RWPE2 (cell line): ENCODE results near the gene CHCHD4.

Experiments used
- ATAC-seq: fragments of 200-7000 bp; cut with Tn5 transposase; 3 replicates; pipeline ENCODE4 v1.9.1; 2021; ENCODE audit warnings: low read depth
- DNase-seq: peaks from one replicate; pipeline ENCODE4 v3.0.0-alpha.2; 2020; ENCODE audit warnings: low spot score
- H3K27ac ChIP-seq: fragments of 450-650 bp; 2 replicates; pipeline ENCODE4 v1.5.1; 2017; ENCODE audit warnings: mild to moderate bottlenecking; ENCODE audit not compliant: poor library complexity, severe bottlenecking
- H3K27me3 ChIP-seq: fragments of 250-450 bp; sonication (Bioruptor Pico); 2 replicates; pipeline ENCODE4 v1.5.1; 2021; ENCODE audit warnings: mild to moderate bottlenecking, moderate library complexity; ENCODE audit not compliant: insufficient read depth, poor library complexity, severe bottlenecking
- H3K36me3 ChIP-seq: fragments of 250-450 bp; sonication (Bioruptor Pico); 2 replicates; pipeline ENCODE4 v1.5.1; 2020; ENCODE audit warnings: low read depth, mild to moderate bottlenecking, moderate library complexity
- H3K4me1 ChIP-seq: fragments of 250-450 bp; sonication (Bioruptor Pico); 2 replicates; pipeline ENCODE4 v1.5.1; 2021; ENCODE audit warnings: mild to moderate bottlenecking, moderate library complexity; ENCODE audit not compliant: insufficient read depth, poor library complexity, severe bottlenecking
- H3K4me3 ChIP-seq: fragments of 250-450 bp; sonication (Bioruptor Pico); 2 replicates; pipeline ENCODE4 v1.5.1; 2021; ENCODE audit warnings: mild to moderate bottlenecking, moderate library complexity; ENCODE audit not compliant: severe bottlenecking
- H3K9me3 ChIP-seq: fragments of 250-450 bp; sonication (Bioruptor Pico); 2 replicates; pipeline ENCODE4 v1.5.1; 2021; ENCODE audit warnings: mild to moderate bottlenecking, moderate library complexity; ENCODE audit not compliant: severe bottlenecking
- TF ChIP-seq, protein P1 (sequence below): fragments of 450-650 bp; IDR thresholded peaks from one replicate; pipeline ENCODE4 v1.5.1; 2017; ENCODE audit warnings: mild to moderate bottlenecking, moderate library complexity; ENCODE audit not compliant: poor library complexity, severe bottlenecking

Gene CHCHD4

DNA sequence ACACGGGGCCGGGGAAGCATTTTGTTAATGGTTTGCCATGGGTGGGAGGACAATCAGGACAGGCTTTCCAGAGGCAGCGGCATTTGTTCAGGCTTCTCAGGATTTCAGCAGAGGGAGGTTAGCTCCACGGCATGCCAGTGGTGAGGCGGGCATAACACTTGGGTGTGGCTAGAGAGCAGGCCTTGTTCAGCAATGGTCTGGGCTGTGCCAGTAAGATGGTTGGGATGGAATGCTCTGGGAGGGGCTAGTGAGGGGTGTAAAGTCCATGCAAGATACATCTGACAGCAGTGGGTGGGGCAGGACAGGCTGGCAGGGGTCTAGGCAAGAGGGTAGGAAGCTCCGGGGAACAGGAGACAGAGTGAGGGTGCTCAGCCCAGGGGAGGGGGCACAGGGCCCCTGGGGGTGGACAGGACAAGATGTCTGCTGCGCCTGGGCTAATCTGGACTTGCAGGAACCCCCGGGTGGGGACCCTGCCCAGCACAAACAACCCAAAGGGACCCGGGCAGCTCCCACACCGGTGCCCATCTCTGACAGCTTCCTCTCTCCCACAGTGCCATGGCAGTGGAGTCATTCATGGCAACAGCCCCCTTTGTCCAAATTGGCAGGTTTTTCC lies 8.6 kb upstream of the CHCHD4 start:
- H3K9me3 ChIP-seq: no peaks in the 10 kb centered on the region
- H3K27ac ChIP-seq: no peak overlapping the region
- no peak overlapping the region for H3K4me3 ChIP-seq
- H3K27me3 ChIP-seq: no peaks in the 10 kb centered on the region
- peaks cover 15% of the 10 kb centered on the region for H3K4me1 ChIP-seq
- H3K36me3 ChIP-seq: peaks cover 92% of the 10 kb centered on the region
- ATAC-seq (no peak), DNase-seq (no peak)
- TF ChIP-seq, protein P1, sequence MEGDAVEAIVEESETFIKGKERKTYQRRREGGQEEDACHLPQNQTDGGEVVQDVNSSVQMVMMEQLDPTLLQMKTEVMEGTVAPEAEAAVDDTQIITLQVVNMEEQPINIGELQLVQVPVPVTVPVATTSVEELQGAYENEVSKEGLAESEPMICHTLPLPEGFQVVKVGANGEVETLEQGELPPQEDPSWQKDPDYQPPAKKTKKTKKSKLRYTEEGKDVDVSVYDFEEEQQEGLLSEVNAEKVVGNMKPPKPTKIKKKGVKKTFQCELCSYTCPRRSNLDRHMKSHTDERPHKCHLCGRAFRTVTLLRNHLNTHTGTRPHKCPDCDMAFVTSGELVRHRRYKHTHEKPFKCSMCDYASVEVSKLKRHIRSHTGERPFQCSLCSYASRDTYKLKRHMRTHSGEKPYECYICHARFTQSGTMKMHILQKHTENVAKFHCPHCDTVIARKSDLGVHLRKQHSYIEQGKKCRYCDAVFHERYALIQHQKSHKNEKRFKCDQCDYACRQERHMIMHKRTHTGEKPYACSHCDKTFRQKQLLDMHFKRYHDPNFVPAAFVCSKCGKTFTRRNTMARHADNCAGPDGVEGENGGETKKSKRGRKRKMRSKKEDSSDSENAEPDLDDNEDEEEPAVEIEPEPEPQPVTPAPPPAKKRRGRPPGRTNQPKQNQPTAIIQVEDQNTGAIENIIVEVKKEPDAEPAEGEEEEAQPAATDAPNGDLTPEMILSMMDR: no peak

DNA sequence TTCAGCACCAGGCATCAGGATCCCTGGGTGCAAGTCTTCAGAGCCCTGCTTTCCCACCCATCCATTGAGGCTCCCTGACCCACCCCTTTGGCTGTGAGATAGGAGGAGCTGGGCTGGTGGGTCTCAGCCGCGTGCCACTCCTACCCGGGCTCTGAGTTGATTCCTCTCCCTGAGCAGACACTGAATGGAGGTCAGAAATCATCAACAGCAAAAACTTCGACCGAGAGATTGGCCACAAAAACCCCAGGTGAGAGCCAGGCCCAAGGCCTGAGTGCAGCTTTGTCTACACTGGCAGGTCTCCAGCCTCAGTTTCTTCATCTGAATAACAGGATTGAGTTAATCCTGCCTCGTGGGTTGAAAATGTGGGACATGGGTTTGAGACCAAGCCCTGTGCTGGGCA lies 8.0 kb upstream of the CHCHD4 start:
- H3K27me3 ChIP-seq: no peaks in the 10 kb centered on the region
- H3K9me3 ChIP-seq: no peaks in the 10 kb centered on the region
- H3K4me1 ChIP-seq: peaks cover 15% of the 10 kb centered on the region
- H3K36me3 ChIP-seq: peaks cover 93% of the 10 kb centered on the region
- TF ChIP-seq, protein P1: no peak
- H3K27ac ChIP-seq: no peak overlapping the region
- DNase-seq (no peak), ATAC-seq (no peak)
- H3K4me3 ChIP-seq: no peak overlapping the region

DNA sequence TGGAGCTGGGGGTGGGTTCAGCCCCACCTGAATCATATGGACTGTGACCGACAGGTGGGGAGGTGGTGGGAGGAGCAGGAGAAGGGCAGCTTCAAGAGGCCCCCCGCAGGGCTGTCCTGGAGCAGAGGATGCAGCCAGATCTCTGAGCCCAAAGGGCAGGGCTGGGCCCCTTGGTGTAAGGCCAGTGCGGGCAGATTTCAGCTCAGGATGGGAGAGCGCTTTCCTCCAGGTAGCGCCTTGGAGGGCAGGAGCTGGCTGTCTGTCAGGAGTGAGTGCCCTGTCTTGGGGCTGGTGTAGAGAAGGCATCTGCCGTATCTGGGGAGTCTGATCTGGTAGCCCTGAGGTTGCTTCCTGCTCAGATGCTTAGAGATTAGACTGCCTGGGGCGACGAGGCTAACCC lies 7.5 kb upstream of the CHCHD4 start:
- Histone ChIP-seq H3K4me1 (peaks cover 11% of the 10 kb centered on the region), H3K27ac (no peak overlapping the region), H3K9me3 (no peaks in the 10 kb centered on the region), H3K27me3 (no peaks in the 10 kb centered on the region), H3K4me3 (no peak overlapping the region), H3K36me3 (peaks cover 95% of the 10 kb centered on the region)
- DNase-seq (no peak), ATAC-seq (no peak)
- TF ChIP-seq, protein P1: no peak

DNA sequence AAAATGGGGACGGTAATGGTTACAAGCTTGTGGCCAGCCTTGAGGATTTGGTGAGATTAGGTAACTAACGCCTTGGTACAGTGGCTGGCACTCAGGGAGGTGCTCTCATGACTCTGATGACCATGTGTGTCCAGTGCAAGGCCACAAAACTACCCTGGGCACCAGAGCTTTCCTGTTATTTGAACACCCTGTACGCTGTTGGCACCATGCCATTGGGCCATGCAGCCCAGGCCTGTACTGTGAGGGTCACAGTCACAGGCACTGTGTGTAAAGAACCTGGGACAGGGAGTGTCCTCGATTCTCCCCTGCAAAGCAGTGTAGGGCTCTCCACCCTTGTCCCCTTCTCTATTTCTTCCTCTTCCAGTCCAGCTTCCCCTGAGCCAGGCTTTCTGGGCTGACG lies 6.5 kb upstream of the CHCHD4 start:
- Histone ChIP-seq H3K27me3 (no peaks in the 10 kb centered on the region), H3K9me3 (no peaks in the 10 kb centered on the region), H3K4me1 (peaks cover 9% of the 10 kb centered on the region), H3K27ac (no peak overlapping the region), H3K4me3 (no peak overlapping the region), H3K36me3 (peaks cover 96% of the 10 kb centered on the region)
- TF ChIP-seq, protein P1: no peak
- ATAC-seq (no peak), DNase-seq (no peak)

DNA sequence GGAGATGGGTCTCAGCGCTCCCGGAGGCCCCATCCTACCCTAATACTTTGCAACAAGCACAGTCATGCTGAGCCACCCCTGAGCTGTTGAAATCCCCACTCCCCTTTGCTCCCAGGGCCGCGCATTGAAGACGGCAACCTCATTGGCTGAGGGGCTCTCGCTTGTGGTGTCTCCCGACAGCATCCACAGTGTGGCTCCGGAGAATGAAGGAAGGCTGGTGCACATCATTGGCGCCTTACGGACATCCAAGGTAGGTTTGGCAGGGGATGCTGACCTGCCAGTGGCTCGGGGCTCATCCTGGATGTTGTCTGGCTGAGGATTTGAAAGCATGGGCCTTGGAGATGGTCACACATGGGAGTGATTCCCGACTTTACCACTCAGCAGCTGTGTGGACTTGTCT lies 6.0 kb upstream of the CHCHD4 start:
- H3K36me3 ChIP-seq: peaks cover 93% of the 10 kb centered on the region
- DNase-seq: no peak
- H3K27ac ChIP-seq: no peak overlapping the region
- TF ChIP-seq, protein P1: no peak
- H3K4me3 ChIP-seq: no peak overlapping the region
- H3K4me1 ChIP-seq: peaks cover 9% of the 10 kb centered on the region
- ATAC-seq: no peak
- H3K27me3 ChIP-seq: no peaks in the 10 kb centered on the region
- no peaks in the 10 kb centered on the region for H3K9me3 ChIP-seq
